Measurements from ENCODE around the gene TAS2R50. TPM values are rescaled to one million over a fixed set of nuclear protein-coding genes. Genes with fewer than 3 reads are reported as not detected.
"Not testable (repeated sequence)": the region's sequence is repeated elsewhere in the genome, so short reads cannot be mapped to it uniquely, and the experiment has no call there.

The TAS2R50 gene, protein sequence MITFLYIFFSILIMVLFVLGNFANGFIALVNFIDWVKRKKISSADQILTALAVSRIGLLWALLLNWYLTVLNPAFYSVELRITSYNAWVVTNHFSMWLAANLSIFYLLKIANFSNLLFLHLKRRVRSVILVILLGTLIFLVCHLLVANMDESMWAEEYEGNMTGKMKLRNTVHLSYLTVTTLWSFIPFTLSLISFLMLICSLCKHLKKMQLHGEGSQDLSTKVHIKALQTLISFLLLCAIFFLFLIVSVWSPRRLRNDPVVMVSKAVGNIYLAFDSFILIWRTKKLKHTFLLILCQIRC
- not detected for polyA plus RNA-seq (2013, experiment 1 of 4)
- 0.46 TPM for polyA plus RNA-seq (2013, experiment 2 of 4)
- polyA plus RNA-seq (2013, experiment 3 of 4) = not detected
- polyA plus RNA-seq (2013, experiment 4 of 4) = not detected

DNA sequence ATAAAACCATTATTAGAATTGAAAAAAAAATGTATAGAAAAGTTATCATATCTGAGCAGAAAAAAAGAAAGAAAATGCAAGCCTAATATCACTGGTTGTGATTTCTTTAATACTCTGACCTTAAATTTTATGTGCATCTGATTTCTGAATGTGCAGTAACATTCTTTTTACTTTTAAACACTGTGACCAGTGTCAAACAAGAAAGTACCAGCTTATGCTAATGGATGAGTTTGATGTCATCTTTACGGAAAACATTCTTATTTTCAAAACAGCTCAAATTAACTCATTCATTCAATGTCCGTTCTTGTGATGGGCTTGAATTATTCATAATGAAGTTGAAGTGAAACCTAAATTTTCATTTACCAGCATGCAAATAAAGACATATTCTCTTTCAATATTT is at the start of gene TAS2R50:
TSS of gene TAS2R50 (minus strand) at position 101 of the 400 bp plus-strand sequence. CDS start at position 49, 52 bp downstream.
- no peak within 1 kb of the TSS for H3K4me3 ChIP-seq (ENCODE audit: insufficient read depth, low read depth, low read length)
- H3K9me3 ChIP-seq (ENCODE audit: control insufficient read depth, low read length) = no peaks in the 10 kb centered on the region
- H3K27me3 ChIP-seq (ENCODE audit: control insufficient read depth, insufficient read depth, low read length, poor library complexity, severe bottlenecking) = no peaks in the 10 kb centered on the region
- no peak within 1 kb of the TSS for H3K27ac ChIP-seq (ENCODE audit: insufficient read depth, low read depth, low read length, poor library complexity, severe bottlenecking)
- no peaks in the 10 kb centered on the region for H3K36me3 ChIP-seq (ENCODE audit: control insufficient read depth, insufficient read depth, low read length)
- no peaks in the 10 kb centered on the region for H3K4me1 ChIP-seq (ENCODE audit: control insufficient read depth, insufficient read depth, low read length)
- 0% methylated on average over 1 of the region's 2 CpGs; no CpG with 5 or more reads in 1 of the 2 experiments for WGBS, 2 experiments

- not testable (repeated sequence) for H3K27ac ChIP-seq (ENCODE audit: insufficient read depth, low read depth, low read length, poor library complexity, severe bottlenecking); H3K36me3 ChIP-seq (ENCODE audit: control insufficient read depth, insufficient read depth, low read length); H3K4me3 ChIP-seq (ENCODE audit: insufficient read depth, low read depth, low read length); H3K27me3 ChIP-seq (ENCODE audit: control insufficient read depth, insufficient read depth, low read length, poor library complexity, severe bottlenecking); H3K4me1 ChIP-seq (ENCODE audit: control insufficient read depth, insufficient read depth, low read length); H3K9me3 ChIP-seq (ENCODE audit: control insufficient read depth, low read length)
- no CpG with 5 or more reads among the region's 3 CpGs for WGBS, 2 experiments
Observed at GRCh38 chr12:11033959-11034358, 47.2 kb upstream of the TAS2R50 start.

DNA sequence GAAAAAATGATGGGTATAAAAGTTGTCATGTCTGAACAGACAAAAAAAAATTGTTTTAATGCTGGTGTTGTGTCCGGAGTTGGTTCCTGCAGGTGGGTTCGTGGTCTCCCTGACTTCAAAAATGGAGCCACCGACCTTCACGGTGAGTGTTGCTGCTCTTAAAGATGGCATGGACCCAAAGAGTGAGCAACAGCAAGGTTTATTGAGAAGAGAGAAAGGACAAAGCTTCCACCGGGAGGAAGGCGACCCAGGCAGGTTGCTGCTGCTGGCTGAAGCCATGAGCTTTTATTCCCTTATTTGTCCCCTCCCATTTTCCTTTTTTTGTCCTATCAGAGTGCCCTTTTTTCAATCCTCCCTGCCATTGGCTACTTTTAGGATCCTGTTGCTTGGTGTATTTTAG is 44.6 kb upstream of the TAS2R50 start, which contains the start of gene TAS2R31:
TSS of gene TAS2R31 (minus strand) at position 101 of the 400 bp plus-strand sequence. CDS start at position 29, 72 bp downstream.
- WGBS, 2 experiments = 98 to 99% methylated on average over 6 of the region's 6 CpGs

DNA sequence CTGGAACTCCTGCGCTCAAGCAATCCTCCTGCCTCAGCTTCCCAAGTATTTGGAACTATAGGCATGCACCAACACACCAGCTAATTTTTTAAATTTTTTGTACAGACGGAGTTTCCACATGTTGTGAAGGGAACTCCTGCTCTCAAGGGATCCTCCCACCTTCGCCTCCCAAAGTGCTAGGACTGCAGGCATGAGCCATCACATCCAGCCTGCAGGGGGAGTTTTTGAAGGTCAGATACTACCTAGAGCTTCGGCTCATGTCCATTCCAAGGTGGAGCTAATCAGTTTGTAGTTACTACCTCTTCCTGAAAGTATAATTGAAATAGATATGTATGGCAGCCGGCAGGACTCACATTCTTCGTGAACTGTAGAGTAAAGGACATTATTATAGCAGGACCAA is 39.4 kb upstream of the TAS2R50 start:
- Histone ChIP-seq H3K27ac (ENCODE audit: insufficient read depth, low read depth, low read length, poor library complexity, severe bottlenecking) (no peak overlapping the region), H3K36me3 (ENCODE audit: control insufficient read depth, insufficient read depth, low read length) (no peaks in the 10 kb centered on the region), H3K9me3 (ENCODE audit: control insufficient read depth, low read length) (no peaks in the 10 kb centered on the region), H3K4me3 (ENCODE audit: insufficient read depth, low read depth, low read length) (no peak overlapping the region), H3K4me1 (ENCODE audit: control insufficient read depth, insufficient read depth, low read length) (no peaks in the 10 kb centered on the region), H3K27me3 (ENCODE audit: control insufficient read depth, insufficient read depth, low read length, poor library complexity, severe bottlenecking) (no peaks in the 10 kb centered on the region)
- 86% methylated on average over 4 to 6 of the region's 6 CpGs for WGBS, 2 experiments

More for the DNA sequence above, 44.6 kb upstream of the TAS2R50 start, which contains the start of gene TAS2R31:
- Histone ChIP-seq H3K4me3 (ENCODE audit: insufficient read depth, low read depth, low read length) (no peak within 1 kb of the TSS), H3K4me1 (ENCODE audit: control insufficient read depth, insufficient read depth, low read length) (no peaks in the 10 kb centered on the region), H3K27ac (ENCODE audit: insufficient read depth, low read depth, low read length, poor library complexity, severe bottlenecking) (no peak within 1 kb of the TSS), H3K27me3 (ENCODE audit: control insufficient read depth, insufficient read depth, low read length, poor library complexity, severe bottlenecking) (no peaks in the 10 kb centered on the region), H3K36me3 (ENCODE audit: control insufficient read depth, insufficient read depth, low read length) (no peaks in the 10 kb centered on the region), H3K9me3 (ENCODE audit: control insufficient read depth, low read length) (no peaks in the 10 kb centered on the region)

DNA sequence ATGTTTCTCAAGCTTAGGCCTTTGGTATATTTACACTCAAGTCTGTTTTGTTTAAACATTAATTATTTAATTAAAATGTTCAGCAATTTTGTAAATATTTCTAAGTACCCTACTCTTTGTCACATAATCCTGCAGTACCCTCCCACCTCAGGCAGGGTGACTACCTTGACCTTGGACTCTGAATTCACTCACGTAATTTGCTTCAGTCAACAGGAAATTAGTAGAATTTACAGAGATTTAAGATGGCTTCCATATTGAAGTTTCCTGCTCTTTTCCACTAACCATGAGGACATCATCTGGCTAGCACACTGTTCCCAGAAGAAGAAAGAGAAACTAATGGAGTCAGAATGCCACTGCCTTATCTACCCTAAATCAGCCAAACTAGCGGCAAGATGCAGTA is 36.7 kb upstream of the TAS2R50 start:
- Histone ChIP-seq H3K4me1 (ENCODE audit: control insufficient read depth, insufficient read depth, low read length) (no peaks in the 10 kb centered on the region), H3K27me3 (ENCODE audit: control insufficient read depth, insufficient read depth, low read length, poor library complexity, severe bottlenecking) (no peaks in the 10 kb centered on the region), H3K36me3 (ENCODE audit: control insufficient read depth, insufficient read depth, low read length) (no peaks in the 10 kb centered on the region), H3K9me3 (ENCODE audit: control insufficient read depth, low read length) (no peaks in the 10 kb centered on the region), H3K27ac (ENCODE audit: insufficient read depth, low read depth, low read length, poor library complexity, severe bottlenecking) (no peak overlapping the region), H3K4me3 (ENCODE audit: insufficient read depth, low read depth, low read length) (no peak overlapping the region)
- 96 to 100% methylated on average over 2 of the region's 2 CpGs for WGBS, 2 experiments

- H3K9me3 ChIP-seq (ENCODE audit: control insufficient read depth, low read length) = no peaks in the 10 kb centered on the region
Observed at GRCh38 chr12:11022520-11022919, 35.8 kb upstream of the TAS2R50 start, which contains the start of gene TAS2R19. TAS2R19 (minus strand) TSS chr12:11022620; CDS start chr12:11022571, 49 bp downstream.

GRCh38 chr12:11016937-11017336 is 30.2 kb upstream of the TAS2R50 start:
- Histone ChIP-seq H3K4me3 (ENCODE audit: insufficient read depth, low read depth, low read length) (no peak overlapping the region), H3K36me3 (ENCODE audit: control insufficient read depth, insufficient read depth, low read length) (no peaks in the 10 kb centered on the region), H3K9me3 (ENCODE audit: control insufficient read depth, low read length) (no peaks in the 10 kb centered on the region), H3K27ac (ENCODE audit: insufficient read depth, low read depth, low read length, poor library complexity, severe bottlenecking) (no peak overlapping the region), H3K27me3 (ENCODE audit: control insufficient read depth, insufficient read depth, low read length, poor library complexity, severe bottlenecking) (no peaks in the 10 kb centered on the region), H3K4me1 (ENCODE audit: control insufficient read depth, insufficient read depth, low read length) (no peaks in the 10 kb centered on the region)
- WGBS, 2 experiments = no CpG with 5 or more reads among the region's 1 CpG

More at GRCh38 chr12:11022520-11022919, 35.8 kb upstream of the TAS2R50 start, which contains the start of gene TAS2R19:
- no peak within 1 kb of the TSS for H3K4me3 ChIP-seq (ENCODE audit: insufficient read depth, low read depth, low read length)
- no peaks in the 10 kb centered on the region for H3K36me3 ChIP-seq (ENCODE audit: control insufficient read depth, insufficient read depth, low read length)
- no peak within 1 kb of the TSS for H3K27ac ChIP-seq (ENCODE audit: insufficient read depth, low read depth, low read length, poor library complexity, severe bottlenecking)
- H3K4me1 ChIP-seq (ENCODE audit: control insufficient read depth, insufficient read depth, low read length) = no peaks in the 10 kb centered on the region
- H3K27me3 ChIP-seq (ENCODE audit: control insufficient read depth, insufficient read depth, low read length, poor library complexity, severe bottlenecking) = no peaks in the 10 kb centered on the region
- 100% methylated on average over 1 of the region's 1 CpG for WGBS, 2 experiments

GRCh38 chr12:11015775-11016430 is 29.2 kb upstream of the TAS2R50 start:
- Histone ChIP-seq H3K27ac (ENCODE audit: insufficient read depth, low read depth, low read length, poor library complexity, severe bottlenecking) (no peak overlapping the region), H3K36me3 (ENCODE audit: control insufficient read depth, insufficient read depth, low read length) (no peaks in the 10 kb centered on the region), H3K4me3 (ENCODE audit: insufficient read depth, low read depth, low read length) (no peak overlapping the region), H3K9me3 (ENCODE audit: control insufficient read depth, low read length) (no peaks in the 10 kb centered on the region), H3K4me1 (ENCODE audit: control insufficient read depth, insufficient read depth, low read length) (no peaks in the 10 kb centered on the region), H3K27me3 (ENCODE audit: control insufficient read depth, insufficient read depth, low read length, poor library complexity, severe bottlenecking) (no peaks in the 10 kb centered on the region)
- WGBS, 2 experiments = 94 to 98% methylated on average over 4 of the region's 4 CpGs

- Histone ChIP-seq H3K4me1 (ENCODE audit: control insufficient read depth, insufficient read depth, low read length) (no peaks in the 10 kb centered on the region), H3K4me3 (ENCODE audit: insufficient read depth, low read depth, low read length) (no peak overlapping the region), H3K36me3 (ENCODE audit: control insufficient read depth, insufficient read depth, low read length) (no peaks in the 10 kb centered on the region)
Observed at GRCh38 chr12:11014234-11014633, 27.5 kb upstream of the TAS2R50 start.

GRCh38 chr12:11007608-11008007 is 20.9 kb upstream of the TAS2R50 start:
- no peak overlapping the region for H3K4me3 ChIP-seq (ENCODE audit: insufficient read depth, low read depth, low read length)

More at GRCh38 chr12:11014234-11014633, 27.5 kb upstream of the TAS2R50 start:
- Histone ChIP-seq H3K9me3 (ENCODE audit: control insufficient read depth, low read length) (no peaks in the 10 kb centered on the region), H3K27me3 (ENCODE audit: control insufficient read depth, insufficient read depth, low read length, poor library complexity, severe bottlenecking) (no peaks in the 10 kb centered on the region), H3K27ac (ENCODE audit: insufficient read depth, low read depth, low read length, poor library complexity, severe bottlenecking) (no peak overlapping the region)

More at GRCh38 chr12:11007608-11008007, 20.9 kb upstream of the TAS2R50 start:
- Histone ChIP-seq H3K27me3 (ENCODE audit: control insufficient read depth, insufficient read depth, low read length, poor library complexity, severe bottlenecking) (no peaks in the 10 kb centered on the region), H3K4me1 (ENCODE audit: control insufficient read depth, insufficient read depth, low read length) (no peaks in the 10 kb centered on the region), H3K9me3 (ENCODE audit: control insufficient read depth, low read length) (no peaks in the 10 kb centered on the region), H3K36me3 (ENCODE audit: control insufficient read depth, insufficient read depth, low read length) (no peaks in the 10 kb centered on the region), H3K27ac (ENCODE audit: insufficient read depth, low read depth, low read length, poor library complexity, severe bottlenecking) (no peak overlapping the region)
- WGBS, 2 experiments = 86 to 100% methylated on average over 1 of the region's 1 CpG
